Activated CD4-positive, alpha-beta T cell treated with anti-CD3 and anti-CD28 coated beads, Interleukin-2, Interleukin-4, amounts not matched to agents 100 ng/mL and 50 ng/mL, durations not matched to agents 16 hours and 8 hours (primary cell): Measurements from ENCODE around the gene SPDYE4.

Experiments used
- DNase-seq: peaks from one replicate; pipeline ENCODE4 v3.0.0-alpha.2; 2020; ENCODE audit warnings: low spot score

SPDYE4 gene

DNA sequence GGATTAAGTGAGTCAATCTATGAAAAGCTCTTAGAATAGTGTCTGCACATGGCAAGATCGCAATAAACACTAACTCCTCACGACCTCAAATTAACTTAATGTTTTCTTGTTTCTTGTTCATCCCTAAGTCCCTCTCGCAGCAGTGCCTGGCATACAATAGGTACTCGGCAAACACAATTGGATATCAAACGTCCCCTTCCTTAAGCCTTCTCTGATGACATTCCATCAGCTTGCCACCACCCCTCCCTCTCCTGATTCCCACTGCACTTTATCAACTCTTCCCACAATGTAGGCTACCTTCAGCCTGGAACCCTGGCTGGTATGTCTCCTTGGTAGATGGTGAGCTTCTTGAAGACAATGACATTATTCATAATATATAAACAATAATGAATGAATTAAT lies 47.1 kb downstream of the SPDYE4 start:
- DNase-seq: no peak

- no peak for DNase-seq
Observed at GRCh38 chr17:8710813-8711212, 47.5 kb downstream of the SPDYE4 start.

GRCh38 chr17:8709006-8709405 lies 49.3 kb downstream of the SPDYE4 start:
- no peak for DNase-seq

DNA sequence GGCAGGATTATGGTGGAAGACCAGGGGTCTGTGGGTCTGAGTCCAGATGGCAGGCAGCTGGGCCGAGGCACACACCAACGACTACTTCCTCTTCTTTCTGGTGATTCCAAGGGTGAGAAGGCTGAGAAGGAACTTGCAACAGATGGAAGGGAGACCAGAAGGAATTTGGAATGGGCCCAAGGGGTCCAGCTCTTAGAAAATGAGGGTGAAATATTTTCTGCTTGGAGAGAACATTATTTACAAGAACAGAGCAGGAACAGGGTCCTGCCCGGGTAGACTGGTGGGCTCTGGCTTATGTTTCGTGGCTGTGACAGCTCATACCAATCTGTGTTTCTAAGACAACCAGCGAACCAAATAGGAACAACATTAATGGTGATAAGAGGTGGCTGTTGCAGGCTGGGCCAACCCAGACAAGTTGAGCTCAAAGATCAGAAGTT lies 50.3 kb downstream of the SPDYE4 start:
- no peak for DNase-seq

- DNase-seq: no peak
Observed at GRCh38 chr17:8707332-8708024, 50.9 kb downstream of the SPDYE4 start.

DNA sequence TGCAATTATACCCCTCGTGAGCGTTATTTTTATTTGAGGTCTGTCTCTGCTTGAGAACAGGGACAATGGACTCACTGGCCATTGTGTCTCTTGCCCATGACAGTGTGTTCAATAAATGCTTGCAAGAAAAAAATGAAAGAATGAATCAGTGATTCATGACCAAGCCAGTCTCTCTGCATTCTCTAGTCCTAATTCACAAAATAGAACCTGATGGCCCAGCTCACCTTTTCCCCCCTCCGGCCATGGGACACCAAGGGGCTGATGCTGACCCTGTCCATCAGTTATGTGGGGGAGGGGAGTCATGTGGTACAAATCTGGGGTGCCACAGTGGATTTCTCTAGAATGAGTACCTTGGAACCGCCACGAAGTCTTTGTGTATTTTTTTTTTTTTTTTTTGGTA lies 51.9 kb downstream of the SPDYE4 start:
- DNase-seq: no peak

GRCh38 chr17:8705427-8705826 lies 52.9 kb downstream of the SPDYE4 start:
- no peak for DNase-seq

- DNase-seq: no peak
Observed at GRCh38 chr17:8703001-8703400, 55.3 kb downstream of the SPDYE4 start.

GRCh38 chr17:8701754-8702153 lies 56.6 kb downstream of the SPDYE4 start:
- DNase-seq: no peak

DNA sequence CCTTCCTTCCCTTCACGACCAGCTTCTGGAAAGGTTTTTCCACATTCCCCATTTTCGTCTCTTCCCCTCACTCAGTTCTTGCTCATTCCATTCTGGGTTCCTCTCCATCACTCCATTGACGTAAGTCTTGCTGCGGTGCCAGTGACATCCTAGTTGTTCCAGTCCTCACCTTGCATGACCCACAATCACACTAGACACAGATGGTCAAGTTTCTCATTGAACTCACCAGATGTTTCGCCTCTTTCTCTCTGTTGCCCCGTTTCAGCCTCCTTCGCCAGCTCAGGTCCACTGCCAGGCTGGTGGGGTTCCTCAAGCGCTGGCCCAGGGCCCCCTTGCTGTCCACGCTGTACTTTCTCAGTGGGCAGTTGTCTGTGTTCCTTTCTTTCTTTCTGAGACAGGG lies 57.1 kb downstream of the SPDYE4 start:
- DNase-seq: no peak
